GM10248 (cell line): ENCODE results near the gene EOGT.

Experiments used
- CTCF ChIA-PET: fragments of 300-600 bp; sonication (Branson Sonifier 250); formaldehyde crosslinking; extraction: SDS; loops from one replicate; lab custom pipeline; 2021; ENCODE audit warnings: antibody characterized with exemption; lab: Yijun Ruan, JAX
- POLR2A ChIA-PET: fragments of 350-650 bp; sonication (Branson Sonifier 250); formaldehyde crosslinking; extraction: SDS; loops from one replicate; lab custom pipeline; 2020; ENCODE audit warnings: antibody characterized with exemption; lab: Yijun Ruan, JAX
- DNase-seq: peaks from one replicate; pipeline ENCODE4 v3.0.0; 2012; ENCODE audit errors: extremely low spot score
- CTCF ChIP-seq: IDR thresholded peaks from 2 replicates; pipeline ENCODE4 v1.5.1; 2012; ENCODE audit warnings: mild to moderate bottlenecking, low read depth; ENCODE audit errors: extremely low read depth, missing control alignments, control extremely low read depth

EOGT gene

GRCh38 chr3:68996356-68996995 lies 17.0 kb downstream of the EOGT start:
- CTCF ChIA-PET, result interaction anchor here (0.8 to 1.2 kb wide), 3 partner anchors 9 to 17 kb away, joined by 3 to 4 read pairs (median 4); partner anchors contain the start of gene EOGT
- DNase-seq, result no peak
- TF ChIP-seq CTCF, result no peak
- POLR2A ChIA-PET, result no interaction called here

GRCh38 chr3:68988740-68989139 lies 24.7 kb downstream of the EOGT start:
- ChIA-PET POLR2A (no interaction called here), CTCF (interaction anchor here (1.6 kb wide), 1 partner anchor 11 kb away, joined by 4 read pairs; no protein-coding TSS in a partner anchor)
- DNase-seq, result no peak
- TF ChIP-seq CTCF, result no peak

- CTCF ChIA-PET, result interaction anchor here (0.7 to 1.6 kb wide), 5 partner anchors 8 to 102 kb away, joined by 3 to 7 read pairs (median 3); no protein-coding TSS in a partner anchor
- POLR2A ChIA-PET, result interaction anchor here (0.6 kb wide), 1 partner anchor 60 kb away, joined by 4 read pairs; no protein-coding TSS in a partner anchor
- TF ChIP-seq CTCF, result no peak
- no peak for DNase-seq
Observed at GRCh38 chr3:68987322-68987721, 26.2 kb downstream of the EOGT start.

- ChIA-PET CTCF (interaction anchor here (0.7 to 1.6 kb wide), 4 partner anchors 7 to 15 kb away, joined by 3 to 7 read pairs (median 4); no protein-coding TSS in a partner anchor), POLR2A (no interaction called here)
- DNase-seq, result no peak
- TF ChIP-seq CTCF, result no peak
Observed at GRCh38 chr3:68986496-68987208, 26.8 kb downstream of the EOGT start.

- DNase-seq, result no peak
- no peak for TF ChIP-seq CTCF
- CTCF ChIA-PET, result no interaction called here
- POLR2A ChIA-PET, result no interaction called here
Observed at GRCh38 chr3:68985146-68985790, 28.2 kb downstream of the EOGT start.

- ChIA-PET CTCF (no interaction called here), POLR2A (no interaction called here)
- TF ChIP-seq CTCF, result no peak
- DNase-seq, result no peak
Observed at GRCh38 chr3:68984011-68984530, 29.4 kb downstream of the EOGT start.
